Kidney tubule cell (primary cell): ENCODE measurements around the gene METTL14.
"Not testable (repeated sequence)": the region's sequence is repeated elsewhere in the genome, so short reads cannot be mapped to it uniquely, and the experiment has no call there.

ENCODE experiments used
- DNase-seq: peaks from one replicate; pipeline ENCODE4 v3.0.0-alpha.2; 2018; ENCODE audit warnings: low spot score

Gene METTL14

GRCh38 chr4:118684873-118685811 is at the start of gene METTL14:
TSS of gene METTL14 (plus strand) at chr4:118685392. CDS start at chr4:118685535, 143 bp downstream.
- peak; percentile 91 for DNase-seq

DNA sequence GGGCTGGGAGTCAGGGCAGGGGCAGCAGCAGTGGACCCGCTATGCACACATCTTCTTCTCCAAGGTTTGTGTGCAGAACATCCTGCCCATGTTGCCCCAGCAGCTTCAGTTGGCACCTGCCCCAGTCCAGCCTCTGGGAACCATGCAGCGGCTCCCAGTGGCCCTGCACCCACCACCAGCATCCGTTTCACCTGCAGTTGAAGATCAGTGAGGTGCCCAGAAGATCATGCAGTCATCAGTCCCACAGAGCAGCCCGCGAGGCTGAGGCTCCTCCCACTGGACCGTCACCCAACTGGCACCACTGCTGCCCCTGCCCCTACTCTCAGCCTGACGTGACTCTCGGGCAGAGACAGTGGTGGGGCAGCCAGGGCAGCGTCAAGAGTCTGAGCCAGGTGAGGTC is 49.1 kb upstream of the METTL14 start:
- not testable (repeated sequence) for DNase-seq

- peak; percentile 6 for DNase-seq
These were observed 20.5 kb upstream of the METTL14 start for GRCh38 chr4:118664665-118665064.

DNA sequence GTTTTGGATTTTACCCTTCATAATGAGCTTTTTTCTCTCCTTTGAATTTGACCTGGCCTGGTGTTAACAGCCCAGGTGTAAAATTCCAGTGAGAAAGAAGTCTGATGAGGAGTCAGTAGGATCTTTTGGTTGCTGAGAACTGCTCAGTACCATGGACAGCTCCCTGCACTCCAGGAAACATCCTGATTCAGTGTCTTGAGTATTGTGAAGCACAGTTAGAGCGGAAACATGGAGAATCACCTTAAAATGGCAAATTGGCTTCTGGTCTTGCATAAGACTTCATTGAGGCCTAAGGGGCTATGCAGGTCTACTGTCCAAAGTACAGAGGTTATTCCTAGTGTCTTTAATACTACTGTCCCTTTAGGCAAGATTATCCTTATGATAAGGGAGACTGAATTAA is 16.0 kb upstream of the METTL14 start:
- peak; percentile 71 for DNase-seq

DNA sequence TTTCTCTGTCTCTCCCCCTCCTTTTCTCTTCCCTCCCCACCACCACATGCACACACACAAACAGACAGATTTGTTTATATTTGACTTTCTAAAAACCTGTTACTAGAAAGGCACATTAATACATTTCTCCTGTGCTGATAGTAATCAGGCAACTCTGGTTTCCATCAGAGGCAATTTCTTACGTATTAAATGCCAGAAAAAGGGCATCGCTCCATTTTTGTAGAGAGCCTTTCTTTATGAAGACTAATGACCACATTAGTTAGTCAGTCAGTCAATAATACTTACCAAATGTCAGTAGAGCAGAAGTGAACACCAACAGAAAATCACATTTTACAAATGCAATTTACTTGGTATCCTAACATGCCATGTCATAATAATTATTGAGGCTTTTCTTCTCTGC is 14.2 kb upstream of the METTL14 start:
- not testable (repeated sequence) for DNase-seq

DNA sequence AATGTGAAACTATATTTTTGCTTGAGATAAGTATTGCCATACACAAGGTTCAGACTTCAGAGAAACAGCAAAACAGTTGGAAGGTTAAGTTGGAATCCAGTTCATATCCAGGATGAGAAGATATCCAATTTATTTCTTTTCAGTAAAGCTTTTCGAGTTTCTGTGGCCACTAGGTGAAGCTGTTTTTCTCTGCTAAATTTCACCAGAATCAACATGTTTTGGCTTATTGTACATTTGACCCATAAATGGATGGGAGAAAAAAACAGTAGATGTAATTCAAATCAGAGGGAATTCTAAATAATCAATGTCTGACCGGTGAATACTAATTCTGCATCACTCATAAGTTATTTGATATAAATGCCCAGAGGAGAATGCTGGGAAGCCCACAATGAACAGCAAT is 9.1 kb upstream of the METTL14 start:
- no peak for DNase-seq

GRCh38 chr4:118680808-118681207 is 4.4 kb upstream of the METTL14 start:
- DNase-seq, result no peak

DNA sequence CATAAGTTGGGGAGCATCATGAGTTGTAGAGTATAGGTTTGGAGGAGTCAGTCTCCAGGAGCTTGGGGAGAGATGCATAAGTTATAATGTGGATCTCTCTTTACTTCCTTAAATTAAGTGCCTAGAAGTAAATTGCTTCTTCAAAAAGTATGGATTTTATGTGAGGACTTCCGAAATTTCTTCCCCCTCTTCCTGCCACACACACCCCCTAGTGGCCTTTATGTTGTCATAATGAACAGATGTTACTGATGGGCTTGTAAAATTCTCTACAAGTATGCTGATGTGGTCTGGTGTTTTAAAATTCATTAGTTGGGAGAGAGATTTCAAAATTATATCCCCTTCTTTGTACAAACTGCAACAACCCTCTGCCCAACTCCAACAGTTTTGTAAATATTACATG is 2.3 kb upstream of the METTL14 start:
- DNase-seq, result peak; percentile 31

GRCh38 chr4:118683513-118683912 is 1.7 kb upstream of the METTL14 start:
- peak; percentile 27 for DNase-seq

- DNase-seq, result no peak
These were observed 17.9 kb downstream of the METTL14 start for GRCh38 chr4:118703118-118703517.

GRCh38 chr4:118711052-118711451 is 25.9 kb downstream of the METTL14 start:
- no peak for DNase-seq

DNA sequence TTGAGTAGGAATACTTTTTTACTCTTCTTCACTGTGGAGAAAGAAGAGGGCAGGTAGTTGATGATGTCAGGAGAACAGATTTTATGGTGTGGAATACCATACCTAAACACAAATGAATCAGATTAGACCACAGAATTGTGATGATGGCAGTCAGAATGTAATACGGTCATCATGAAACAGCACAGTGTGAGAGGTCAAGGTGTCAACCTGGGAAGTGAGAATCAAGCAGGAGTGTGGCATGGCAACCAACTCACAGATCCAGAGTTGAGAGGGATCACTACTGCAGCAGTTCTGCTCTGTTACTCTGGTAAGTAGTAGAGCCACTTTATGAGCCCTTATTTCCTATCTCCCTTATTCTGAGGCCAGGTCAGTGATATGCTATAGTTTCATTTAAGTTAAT is 27.7 kb downstream of the METTL14 start:
- peak; percentile 75 for DNase-seq

GRCh38 chr4:118714682-118715081 is 29.5 kb downstream of the METTL14 start:
- no peak for DNase-seq

GRCh38 chr4:118716304-118716703 is 31.1 kb downstream of the METTL14 start:
- no peak for DNase-seq

DNA sequence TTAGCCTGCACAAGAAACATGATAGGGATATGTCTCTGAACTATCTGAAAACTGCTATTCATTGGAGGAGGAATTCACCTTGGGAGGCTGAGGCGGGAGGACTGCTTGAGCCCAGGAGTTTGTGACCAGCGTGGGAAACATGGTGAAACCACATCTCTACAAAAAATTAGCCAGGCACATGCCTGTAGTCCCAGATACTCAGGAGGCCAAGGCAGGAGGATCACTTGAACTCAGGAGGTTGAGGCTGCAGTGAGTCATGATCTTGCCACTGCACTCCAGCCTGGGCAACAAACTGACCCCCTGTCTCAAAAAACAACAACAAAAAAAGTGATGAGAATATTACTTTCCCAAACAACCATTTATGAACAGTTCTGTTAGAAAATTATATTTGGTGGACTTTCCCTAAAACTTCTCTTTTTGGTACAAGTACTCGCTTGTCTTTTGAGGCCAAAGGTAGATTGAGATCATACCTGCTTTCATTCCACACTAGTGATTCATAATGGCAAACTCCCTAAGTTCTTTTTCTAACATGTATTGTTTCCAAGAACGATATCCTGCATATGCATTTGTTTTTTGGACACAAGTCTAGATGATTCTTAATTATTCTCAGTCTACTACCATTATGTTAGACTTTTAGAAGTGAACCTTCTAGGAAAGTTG is 33.4 kb downstream of the METTL14 start:
- DNase-seq, result peak; percentile 23

GRCh38 chr4:118721752-118722151 is 36.6 kb downstream of the METTL14 start:
- no peak for DNase-seq

GRCh38 chr4:118723369-118723768 is 38.2 kb downstream of the METTL14 start:
- DNase-seq, result no peak

DNA sequence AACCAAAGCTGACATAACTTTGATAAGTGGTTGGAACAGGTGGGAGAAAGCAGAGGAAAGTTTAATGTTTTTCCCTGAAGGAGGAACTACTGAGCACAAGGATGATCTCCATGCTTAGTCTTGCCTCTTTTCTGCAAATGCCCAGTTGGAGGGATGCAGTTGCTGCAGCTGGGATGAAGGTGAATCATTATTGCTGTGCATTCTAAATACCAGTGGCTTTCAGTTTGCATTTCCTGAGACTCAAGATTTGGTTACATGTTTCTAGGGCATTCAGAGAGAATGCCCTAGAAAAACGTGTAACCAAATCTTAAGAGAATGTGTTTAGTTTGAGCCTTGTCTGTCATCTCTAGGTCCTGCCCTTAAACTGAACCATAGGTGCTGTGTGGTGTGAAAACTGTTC is 42.2 kb downstream of the METTL14 start:
- no peak for DNase-seq

GRCh38 chr4:118729287-118730286 is 44.4 kb downstream of the METTL14 start:
- DNase-seq, result peak; percentile 6

GRCh38 chr4:118730683-118731082 is 45.5 kb downstream of the METTL14 start:
- DNase-seq, result no peak

GRCh38 chr4:118732591-118733330 is 47.6 kb downstream of the METTL14 start:
- DNase-seq, result no peak
